ENCODE results near the gene SYTL3.

The SYTL3 gene

DNA sequence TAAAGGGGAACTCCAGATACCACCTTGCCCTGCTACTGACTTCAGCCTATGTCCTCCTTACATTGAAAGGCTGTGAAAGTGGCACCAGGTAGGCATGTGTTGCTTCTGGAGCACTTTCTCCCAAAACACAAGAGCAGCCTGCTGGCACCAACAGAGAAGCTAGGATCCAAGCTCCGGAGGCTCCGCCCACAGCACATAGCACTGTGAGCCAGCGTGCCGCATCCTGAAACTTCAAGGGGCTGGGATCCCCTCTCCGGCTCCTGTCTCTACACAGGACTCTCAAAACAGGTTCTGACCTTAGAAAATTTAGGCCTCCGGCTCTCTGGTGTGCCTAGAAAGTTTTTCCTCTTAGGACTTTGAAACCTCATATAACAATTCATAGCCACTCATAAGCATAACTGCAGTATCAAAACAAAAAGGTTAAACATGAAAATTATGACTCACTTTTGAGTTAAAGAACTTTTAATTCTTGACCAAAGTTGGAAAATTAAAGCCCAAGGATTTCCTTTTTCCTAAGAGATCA lies 128.2 kb downstream of the SYTL3 start:
- no peaks in the 10 kb centered on the region for H3K4me1 ChIP-seq (ENCODE audit: control extremely low read depth in 1 of 4, control insufficient read depth in 4 of 4, insufficient read depth in 4 of 4, low read length in 3 of 4)
- H3K4me3 ChIP-seq (ENCODE audit: control insufficient read depth in 1 of 7, extremely low read depth in 1 of 7, insufficient read depth in 4 of 7, low read depth in 2 of 7, low read length in 6 of 7), result no peak overlapping the region
- H3K27me3 ChIP-seq (replicated peaks in 2 of 5; ENCODE audit: control insufficient read depth in 4 of 5, insufficient read depth in 5 of 5, low read length in 4 of 5), result no peaks in the 10 kb centered on the region
- H3K27ac ChIP-seq (ENCODE audit: insufficient read depth in 1 of 2, low read depth in 1 of 2, low read length in 2 of 2, poor library complexity in 1 of 2, severe bottlenecking in 2 of 2), result no peak overlapping the region
- WGBS (ENCODE audit: insufficient coverage), result 100% methylated on average over 6 of the region's 6 CpGs
- DNase-seq, result no peak
- H3K9me3 ChIP-seq (ENCODE audit: control extremely low read depth in 1 of 5, control insufficient read depth in 4 of 5, insufficient read depth in 2 of 5, low read depth in 1 of 5, low read length in 4 of 5), result no peaks in the 10 kb centered on the region
- ChIA-PET CTCF (no interaction called here), POLR2A (no interaction called here)
- peaks cover 24 to 90% (median 60%) of the 10 kb centered on the region in 4 experiments for H3K36me3 ChIP-seq (ENCODE audit: control insufficient read depth in 4 of 4, insufficient read depth in 4 of 4, low read length in 3 of 4)

DNA sequence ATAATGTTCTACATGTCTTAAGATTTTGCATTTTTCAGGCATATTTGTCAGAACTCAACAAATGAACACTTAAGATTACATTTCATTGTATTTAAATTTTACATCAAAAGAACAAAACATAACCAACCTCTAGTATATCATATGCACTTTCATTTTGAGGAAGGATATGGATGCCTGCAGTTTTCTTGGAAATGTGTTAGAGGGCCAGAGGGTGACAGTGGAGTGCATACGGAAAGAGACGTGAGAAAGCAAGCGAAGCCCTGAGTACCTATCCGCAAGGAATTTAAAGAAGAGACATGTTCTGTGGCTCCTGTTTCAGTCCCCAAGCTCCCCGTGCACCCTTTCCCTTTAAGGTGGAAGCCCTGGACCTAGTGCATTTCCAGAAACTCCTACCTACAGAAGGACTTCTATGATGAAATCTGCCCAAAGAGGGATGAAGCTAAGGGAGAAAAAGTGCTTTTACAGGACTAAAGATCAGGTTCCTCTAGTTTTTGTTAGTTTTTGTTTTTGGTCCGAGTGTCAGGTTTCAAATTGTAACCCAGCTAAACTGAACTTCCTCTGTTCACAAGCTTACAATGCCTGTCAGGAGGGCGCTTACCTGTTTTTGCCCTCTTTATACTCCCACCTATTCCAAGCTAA lies 130.5 kb downstream of the SYTL3 start:
- POLR2A ChIA-PET, result no interaction called here
- Histone ChIP-seq H3K4me3 (ENCODE audit: control insufficient read depth in 1 of 7, extremely low read depth in 1 of 7, insufficient read depth in 4 of 7, low read depth in 2 of 7, low read length in 6 of 7) (no peak overlapping the region), H3K27me3 (replicated peaks in 2 of 5; ENCODE audit: control insufficient read depth in 4 of 5, insufficient read depth in 5 of 5, low read length in 4 of 5) (no peaks in the 10 kb centered on the region), H3K4me1 (ENCODE audit: control extremely low read depth in 1 of 4, control insufficient read depth in 4 of 4, insufficient read depth in 4 of 4, low read length in 3 of 4) (no peaks in the 10 kb centered on the region), H3K9me3 (ENCODE audit: control extremely low read depth in 1 of 5, control insufficient read depth in 4 of 5, insufficient read depth in 2 of 5, low read depth in 1 of 5, low read length in 4 of 5) (no peaks in the 10 kb centered on the region), H3K36me3 (ENCODE audit: control insufficient read depth in 4 of 4, insufficient read depth in 4 of 4, low read length in 3 of 4) (peaks cover 18 to 93% (median 63%) of the 10 kb centered on the region in 4 experiments), H3K27ac (ENCODE audit: insufficient read depth in 1 of 2, low read depth in 1 of 2, low read length in 2 of 2, poor library complexity in 1 of 2, severe bottlenecking in 2 of 2) (no peak overlapping the region)
- 95% methylated on average over 6 of the region's 7 CpGs for WGBS (ENCODE audit: insufficient coverage)
- DNase-seq, result no peak
- CTCF ChIA-PET, result interaction anchor here (0.8 to 4.0 kb wide), 6 partner anchors 8 to 73 kb away, joined by 3 to 19 read pairs (median 4); no protein-coding TSS in a partner anchor

GRCh38 chr6:158780988-158781691 lies 131.3 kb downstream of the SYTL3 start:
- Histone ChIP-seq H3K9me3 (ENCODE audit: control extremely low read depth in 1 of 5, control insufficient read depth in 4 of 5, insufficient read depth in 2 of 5, low read depth in 1 of 5, low read length in 4 of 5) (no peaks in the 10 kb centered on the region), H3K36me3 (ENCODE audit: control insufficient read depth in 4 of 4, insufficient read depth in 4 of 4, low read length in 3 of 4) (peaks cover 16 to 91% (median 59%) of the 10 kb centered on the region in 4 experiments), H3K4me1 (ENCODE audit: control extremely low read depth in 1 of 4, control insufficient read depth in 4 of 4, insufficient read depth in 4 of 4, low read length in 3 of 4) (no peaks in the 10 kb centered on the region), H3K4me3 (ENCODE audit: control insufficient read depth in 1 of 7, extremely low read depth in 1 of 7, insufficient read depth in 4 of 7, low read depth in 2 of 7, low read length in 6 of 7) (no peak overlapping the region), H3K27me3 (replicated peaks in 2 of 5; ENCODE audit: control insufficient read depth in 4 of 5, insufficient read depth in 5 of 5, low read length in 4 of 5) (no peaks in the 10 kb centered on the region), H3K27ac (ENCODE audit: insufficient read depth in 1 of 2, low read depth in 1 of 2, low read length in 2 of 2, poor library complexity in 1 of 2, severe bottlenecking in 2 of 2) (no peak overlapping the region)
- CTCF ChIA-PET, result interaction anchor here (0.8 to 4.0 kb wide), 3 partner anchors 8 to 12 kb away, joined by 4 to 19 read pairs (median 5); no protein-coding TSS in a partner anchor
- DNase-seq, result no peak
- POLR2A ChIA-PET, result no interaction called here
- 89% methylated on average over 11 of the region's 11 CpGs for WGBS (ENCODE audit: insufficient coverage)

- Histone ChIP-seq H3K27me3 (replicated peaks in 2 of 5; ENCODE audit: control insufficient read depth in 4 of 5, insufficient read depth in 5 of 5, low read length in 4 of 5) (no peaks in the 10 kb centered on the region), H3K36me3 (ENCODE audit: control insufficient read depth in 4 of 4, insufficient read depth in 4 of 4, low read length in 3 of 4) (peaks cover 12 to 91% (median 59%) of the 10 kb centered on the region in 4 experiments), H3K27ac (ENCODE audit: insufficient read depth in 1 of 2, low read depth in 1 of 2, low read length in 2 of 2, poor library complexity in 1 of 2, severe bottlenecking in 2 of 2) (no peak overlapping the region), H3K4me1 (ENCODE audit: control extremely low read depth in 1 of 4, control insufficient read depth in 4 of 4, insufficient read depth in 4 of 4, low read length in 3 of 4) (no peaks in the 10 kb centered on the region), H3K9me3 (ENCODE audit: control extremely low read depth in 1 of 5, control insufficient read depth in 4 of 5, insufficient read depth in 2 of 5, low read depth in 1 of 5, low read length in 4 of 5) (no peaks in the 10 kb centered on the region), H3K4me3 (ENCODE audit: control insufficient read depth in 1 of 7, extremely low read depth in 1 of 7, insufficient read depth in 4 of 7, low read depth in 2 of 7, low read length in 6 of 7) (no peak overlapping the region)
- no peak for DNase-seq
- WGBS (ENCODE audit: insufficient coverage), result 93% methylated on average over 19 of the region's 19 CpGs
- POLR2A ChIA-PET, result no interaction called here
- CTCF ChIA-PET, result interaction anchor here (1.7 to 4.0 kb wide), 2 partner anchors 10 to 13 kb away, joined by 5 to 19 read pairs; no protein-coding TSS in a partner anchor
Observed at GRCh38 chr6:158781692-158782373, 132.0 kb downstream of the SYTL3 start.

GRCh38 chr6:158782432-158783166 lies 132.7 kb downstream of the SYTL3 start:
- POLR2A ChIA-PET, result no interaction called here
- 95% methylated on average over 9 of the region's 11 CpGs for WGBS (ENCODE audit: insufficient coverage)

GRCh38 chr6:158783167-158783450 lies 133.3 kb downstream of the SYTL3 start:
- H3K4me1 ChIP-seq (ENCODE audit: control extremely low read depth in 1 of 4, control insufficient read depth in 4 of 4, insufficient read depth in 4 of 4, low read length in 3 of 4), result no peaks in the 10 kb centered on the region
- no peaks in the 10 kb centered on the region for H3K27me3 ChIP-seq (replicated peaks in 2 of 5; ENCODE audit: control insufficient read depth in 4 of 5, insufficient read depth in 5 of 5, low read length in 4 of 5)
- H3K9me3 ChIP-seq (ENCODE audit: control extremely low read depth in 1 of 5, control insufficient read depth in 4 of 5, insufficient read depth in 2 of 5, low read depth in 1 of 5, low read length in 4 of 5), result no peaks in the 10 kb centered on the region
- POLR2A ChIA-PET, result no interaction called here
- no peak for DNase-seq
- H3K4me3 ChIP-seq (ENCODE audit: control insufficient read depth in 1 of 7, extremely low read depth in 1 of 7, insufficient read depth in 4 of 7, low read depth in 2 of 7, low read length in 6 of 7), result no peak overlapping the region
- H3K36me3 ChIP-seq (ENCODE audit: control insufficient read depth in 4 of 4, insufficient read depth in 4 of 4, low read length in 3 of 4), result peaks cover 21 to 91% (median 62%) of the 10 kb centered on the region in 4 experiments
- no CpG with 5 or more reads among the region's 4 CpGs for WGBS (ENCODE audit: insufficient coverage)
- no peak overlapping the region for H3K27ac ChIP-seq (ENCODE audit: insufficient read depth in 1 of 2, low read depth in 1 of 2, low read length in 2 of 2, poor library complexity in 1 of 2, severe bottlenecking in 2 of 2)
- CTCF ChIA-PET, result interaction anchor here (0.7 to 4.0 kb wide), 2 partner anchors 14 to 190 kb away, joined by 3 to 19 read pairs; no protein-coding TSS in a partner anchor

More at GRCh38 chr6:158782432-158783166, 132.7 kb downstream of the SYTL3 start:
- no peaks in the 10 kb centered on the region for H3K9me3 ChIP-seq (ENCODE audit: control extremely low read depth in 1 of 5, control insufficient read depth in 4 of 5, insufficient read depth in 2 of 5, low read depth in 1 of 5, low read length in 4 of 5)
- H3K27me3 ChIP-seq (replicated peaks in 2 of 5; ENCODE audit: control insufficient read depth in 4 of 5, insufficient read depth in 5 of 5, low read length in 4 of 5), result no peaks in the 10 kb centered on the region
- CTCF ChIA-PET, result interaction anchor here (0.7 to 4.0 kb wide), 2 partner anchors 14 to 191 kb away, joined by 3 to 19 read pairs; no protein-coding TSS in a partner anchor
- no peak overlapping the region for H3K4me3 ChIP-seq (ENCODE audit: control insufficient read depth in 1 of 7, extremely low read depth in 1 of 7, insufficient read depth in 4 of 7, low read depth in 2 of 7, low read length in 6 of 7)
- H3K27ac ChIP-seq (ENCODE audit: insufficient read depth in 1 of 2, low read depth in 1 of 2, low read length in 2 of 2, poor library complexity in 1 of 2, severe bottlenecking in 2 of 2), result no peak overlapping the region
- no peaks in the 10 kb centered on the region for H3K4me1 ChIP-seq (ENCODE audit: control extremely low read depth in 1 of 4, control insufficient read depth in 4 of 4, insufficient read depth in 4 of 4, low read length in 3 of 4)
- peaks cover 17 to 91% (median 59%) of the 10 kb centered on the region in 4 experiments for H3K36me3 ChIP-seq (ENCODE audit: control insufficient read depth in 4 of 4, insufficient read depth in 4 of 4, low read length in 3 of 4)
- no peak for DNase-seq
